PC-3 (cell line): ENCODE data around the gene PCDH15. TPM values are rescaled to one million over a fixed set of nuclear protein-coding genes. Genes with fewer than 3 reads are reported as not detected.
A peak's percentile ranks its signal among the peaks of the same experiment; 100 is the strongest.

ENCODE experiments used
- ATAC-seq: fragments of 200-7000 bp; cut with Tn5 transposase; 2 replicates; pipeline ENCODE4 v1.9.1; 2020; ENCODE audit warnings: mild to moderate bottlenecking, moderate library complexity
- BruUV-seq: library from RNA; stranded (reverse); fragments of 400-500 nt; replicated peaks from 2 replicates; lab custom pipeline; 2021; lab: Mats Ljungman, UMichigan
- CTCF ChIA-PET: fragments of 300-600 bp; sonication (Branson Sonifier 250); formaldehyde crosslinking; loops from one replicate; lab custom pipeline; 2022; ENCODE audit warnings: antibody characterized with exemption; lab: Charles Lee
- POLR2A ChIA-PET: fragments of 300-600 bp; sonication (Branson Sonifier 250); formaldehyde crosslinking; loops from one replicate; lab custom pipeline; 2022; ENCODE audit warnings: antibody characterized with exemption; ENCODE audit not compliant: unreplicated experiment; lab: Charles Lee
- DNase-seq: peaks from one replicate; pipeline ENCODE4 v3.0.0-alpha.2; 2015
- H2AFZ ChIP-seq: fragments of 300-600 bp; sonication (generic); 2 replicates; pipeline ENCODE4 v1.6.0; 2016; ENCODE audit warnings: antibody characterized with exemption, low read length
- H3F3A ChIP-seq: fragments of 300-600 bp; sonication (generic); one replicate; pipeline ENCODE4 v1.6.0; 2017; ENCODE audit warnings: antibody characterized with exemption, low read length, control low read depth, mild to moderate bottlenecking; ENCODE audit not compliant: unreplicated experiment
- H3K27ac ChIP-seq: fragments of 300-600 bp; sonication (generic); 2 replicates; pipeline ENCODE4 v1.5.1; 2016; ENCODE audit warnings: mild to moderate bottlenecking, low read length
- H3K27me3 ChIP-seq: fragments of 300-600 bp; sonication (generic); 2 replicates; pipeline ENCODE4 v1.6.1; 2016; ENCODE audit warnings: low read length, mixed read lengths
- H3K36me3 ChIP-seq: fragments of 300-600 bp; sonication (generic); 2 replicates; pipeline ENCODE4 v1.6.1; 2016; ENCODE audit warnings: low read depth, mixed run types, low read length, mixed read lengths
- H3K4me1 ChIP-seq: fragments of 300-600 bp; sonication (generic); 2 replicates; pipeline ENCODE4 v1.5.1; 2016; ENCODE audit warnings: low read length; ENCODE audit not compliant: insufficient read depth
- H3K4me2 ChIP-seq: fragments of 300-600 bp; sonication (generic); 2 replicates; pipeline ENCODE4 v1.6.0; 2016; ENCODE audit warnings: low read length
- H3K4me3 ChIP-seq: fragments of 300-600 bp; sonication (generic); 2 replicates; pipeline ENCODE4 v1.5.1; 2016; ENCODE audit warnings: mild to moderate bottlenecking, low read length, mixed read lengths
- H3K79me2 ChIP-seq: fragments of 300-600 bp; sonication (generic); 2 replicates; pipeline ENCODE4 v1.6.1; 2017; ENCODE audit warnings: low read length, mixed read lengths
- H3K9ac ChIP-seq: fragments of 300-600 bp; sonication (generic); 2 replicates; pipeline ENCODE4 v1.6.0; 2016; ENCODE audit warnings: mild to moderate bottlenecking, low read length
- H3K9me2 ChIP-seq: fragments of 300-600 bp; sonication (generic); replicated peaks from 2 replicates; pipeline ENCODE4 v1.6.1; 2016; ENCODE audit warnings: mixed run types, low read length, mixed read lengths
- H3K9me3 ChIP-seq: fragments of 300-600 bp; sonication (generic); 2 replicates; pipeline ENCODE4 v1.6.1; 2016; ENCODE audit warnings: low read length, mixed read lengths
- H4K20me1 ChIP-seq: fragments of 300-600 bp; sonication (generic); 2 replicates; pipeline ENCODE4 v1.6.1; 2016; ENCODE audit warnings: low read length, mixed read lengths
- CTCF ChIP-seq: fragments of 300-600 bp; sonication (generic); conservative IDR thresholded peaks from 2 replicates; pipeline ENCODE4 v1.5.1; 2017; ENCODE audit warnings: antibody characterized with exemption, low read depth, mild to moderate bottlenecking, low read length
- EZH2 ChIP-seq: fragments of 300-600 bp; sonication (generic); IDR thresholded peaks from one replicate; pipeline ENCODE4 v1.6.1; 2017; ENCODE audit warnings: antibody characterized with exemption, mild to moderate bottlenecking, low read length; ENCODE audit not compliant: unreplicated experiment
- EZH2phosphoT487 ChIP-seq: fragments of 300-600 bp; sonication (generic); IDR thresholded peaks from 2 replicates; pipeline ENCODE4 v1.6.1; 2018; ENCODE audit warnings: mild to moderate bottlenecking, antibody characterized with exemption, low read length, borderline replicate concordance
- intact Hi-C: fragments of 100-400 bp; cut with micrococcal nuclease; formaldehyde crosslinking; loops from 2 replicates; pipeline ENCODE4 v1.9.0; 2023
- total RNA-seq: library from RNA; depleted of rRNA; stranded (reverse); fragments of >200 nt; gene quantifications from 2 replicates; pipeline ENCODE4 v1.2.3, GENCODE V29; 2014

PCDH15 gene
- total RNA-seq, 1 experiment from 2014 or later, result not detected

GRCh38 chr10:53839440-53840039 is 961.5 kb downstream of the PCDH15 start:
- no peak overlapping the region for H3K4me3 ChIP-seq
- no peak overlapping the region for H3K9ac ChIP-seq
- no peaks in the 10 kb centered on the region for H3K79me2 ChIP-seq
- H2AFZ ChIP-seq, result no peak overlapping the region
- H3K27me3 ChIP-seq, result no peaks in the 10 kb centered on the region
- intact Hi-C loops, result loop anchor here (1.0 to 5.0 kb wide), 5 partner anchors 159 to 1423 kb away; no protein-coding TSS in a partner anchor
- BruUV-seq, result no TSS peak
- ChIA-PET CTCF (interaction anchor here (0.6 kb wide), 2 partner anchors 524 to 1021 kb away, joined by 9 read pairs; no protein-coding TSS in a partner anchor), POLR2A (interaction anchor here (0.6 kb wide), 1 partner anchor 958 kb away, joined by 5 read pairs; no protein-coding TSS in a partner anchor)
- TF ChIP-seq CTCF, result peak; percentile 71
- no peak for TF ChIP-seq EZH2phosphoT487
- TF ChIP-seq EZH2, result no peak
- H3K36me3 ChIP-seq, result no peaks in the 10 kb centered on the region
- no peaks in the 10 kb centered on the region for H3F3A ChIP-seq
- H4K20me1 ChIP-seq, result no peaks in the 10 kb centered on the region
- ATAC-seq, result no peak
- no peaks in the 10 kb centered on the region for H3K9me3 ChIP-seq
- DNase-seq, result peak; percentile 78
- no peaks in the 10 kb centered on the region for H3K9me2 ChIP-seq
- H3K4me1 ChIP-seq, result peaks cover 9% of the 10 kb centered on the region; the same call in 1 of the 2 replicates
- H3K27ac ChIP-seq, result no peak overlapping the region
- no peak overlapping the region for H3K4me2 ChIP-seq

- peaks cover 9% of the 10 kb centered on the region; the same call in 1 of the 2 replicates for H3K4me1 ChIP-seq
- intact Hi-C loops, result loop anchor here (1.0 to 5.0 kb wide), 3 partner anchors 235 to 1426 kb away; no protein-coding TSS in a partner anchor
- no peak for TF ChIP-seq EZH2
- TF ChIP-seq CTCF, result no peak
- H3K27ac ChIP-seq, result no peak overlapping the region
- no peak overlapping the region for H3K9ac ChIP-seq
- peak; percentile 51 for DNase-seq
- H3K4me2 ChIP-seq, result peak overlapping the region; percentile 29
- no peaks in the 10 kb centered on the region for H3K36me3 ChIP-seq
- H3K9me2 ChIP-seq, result no peaks in the 10 kb centered on the region
- CTCF ChIA-PET, result interaction anchor here (0.5 kb wide), 1 partner anchor 379 kb away, joined by 3 read pairs; no protein-coding TSS in a partner anchor
- no peaks in the 10 kb centered on the region for H3K27me3 ChIP-seq
- BruUV-seq, result no TSS peak
- no peak overlapping the region for H3K4me3 ChIP-seq
- no peaks in the 10 kb centered on the region for H3K79me2 ChIP-seq
- no peak overlapping the region for H2AFZ ChIP-seq
- peak; percentile 73 for ATAC-seq
- POLR2A ChIA-PET, result no interaction called here
- H3K9me3 ChIP-seq, result no peaks in the 10 kb centered on the region
- no peaks in the 10 kb centered on the region for H4K20me1 ChIP-seq
- no peaks in the 10 kb centered on the region for H3F3A ChIP-seq
Observed at GRCh38 chr10:53836638-53837037, 964.4 kb downstream of the PCDH15 start.

- intact Hi-C loops, result no loop called here
- Histone ChIP-seq H3K36me3 (no peaks in the 10 kb centered on the region), H3K4me1 (peaks cover 9% of the 10 kb centered on the region; the same call in 1 of the 2 replicates), H4K20me1 (no peaks in the 10 kb centered on the region), H3K79me2 (no peaks in the 10 kb centered on the region), H3K9me2 (no peaks in the 10 kb centered on the region), H3F3A (no peaks in the 10 kb centered on the region), H3K4me2 (no peak overlapping the region), H3K4me3 (no peak overlapping the region), H3K9me3 (no peaks in the 10 kb centered on the region), H3K27ac (no peak overlapping the region), H2AFZ (no peak overlapping the region), H3K9ac (no peak overlapping the region), H3K27me3 (0 out of 2 replicates have a peak, but pooled peaks cover 1% of the 10 kb centered on the region)
- TF ChIP-seq EZH2 (no peak), CTCF (no peak), EZH2phosphoT487 (no peak)
- no peak for DNase-seq
- no TSS peak for BruUV-seq
- POLR2A ChIA-PET, result no interaction called here
- CTCF ChIA-PET, result no interaction called here
- ATAC-seq, result no peak
Observed at GRCh38 chr10:53833908-53834307, 967.1 kb downstream of the PCDH15 start.
